Activated CD4-positive, alpha-beta T cell treated with anti-CD3 and anti-CD28 coated beads, Interleukin-2, amount 50 U/mL, for 1 hour (primary cell): ENCODE results near the gene SIRPA.

Experiments
- DNase-seq: peaks from one replicate; pipeline ENCODE4 v3.0.0-alpha.2; 2020

The SIRPA gene

DNA sequence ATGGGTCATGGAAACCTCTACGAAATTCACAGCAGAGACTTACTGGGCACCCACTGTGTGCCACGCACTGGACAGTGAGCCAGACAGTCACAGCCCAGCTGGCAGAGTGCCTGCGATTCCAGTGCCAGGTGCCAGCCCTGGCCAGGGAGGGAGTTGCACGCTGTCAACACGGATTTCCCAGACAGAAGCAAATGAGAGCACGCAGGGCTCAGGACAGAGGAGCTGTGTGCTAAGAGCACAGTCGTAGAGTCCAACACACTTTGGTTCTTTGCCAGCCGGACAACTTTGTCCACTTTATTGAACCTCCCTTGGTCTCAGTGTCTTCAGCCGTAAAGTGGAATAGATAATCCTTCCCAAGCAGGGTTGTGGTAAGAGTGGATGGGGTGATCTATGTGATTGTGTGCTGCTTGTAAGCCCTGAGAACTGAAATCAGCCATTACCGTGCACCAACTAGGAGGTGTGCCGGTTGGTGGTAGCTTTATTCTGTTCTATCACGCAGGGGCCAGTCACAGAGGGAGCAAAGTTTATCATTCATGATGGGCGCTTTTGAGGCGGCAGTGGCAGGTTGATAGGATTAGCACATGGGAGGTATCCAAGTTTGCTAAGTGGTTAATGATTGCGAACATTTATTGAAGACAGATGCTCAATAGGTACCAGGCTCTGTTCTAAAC lies 40.6 kb downstream of the SIRPA start:
- no peak for DNase-seq

DNA sequence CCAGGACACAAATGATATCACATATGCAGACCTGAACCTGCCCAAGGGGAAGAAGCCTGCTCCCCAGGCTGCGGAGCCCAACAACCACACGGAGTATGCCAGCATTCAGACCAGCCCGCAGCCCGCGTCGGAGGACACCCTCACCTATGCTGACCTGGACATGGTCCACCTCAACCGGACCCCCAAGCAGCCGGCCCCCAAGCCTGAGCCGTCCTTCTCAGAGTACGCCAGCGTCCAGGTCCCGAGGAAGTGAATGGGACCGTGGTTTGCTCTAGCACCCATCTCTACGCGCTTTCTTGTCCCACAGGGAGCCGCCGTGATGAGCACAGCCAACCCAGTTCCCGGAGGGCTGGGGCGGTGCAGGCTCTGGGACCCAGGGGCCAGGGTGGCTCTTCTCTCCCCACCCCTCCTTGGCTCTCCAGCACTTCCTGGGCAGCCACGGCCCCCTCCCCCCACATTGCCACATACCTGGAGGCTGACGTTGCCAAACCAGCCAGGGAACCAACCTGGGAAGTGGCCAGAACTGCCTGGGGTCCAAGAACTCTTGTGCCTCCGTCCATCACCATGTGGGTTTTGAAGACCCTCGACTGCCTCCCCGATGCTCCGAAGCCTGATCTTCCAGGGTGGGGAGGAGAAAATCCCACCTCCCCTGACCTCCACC lies 42.2 kb downstream of the SIRPA start:
- no peak for DNase-seq

DNA sequence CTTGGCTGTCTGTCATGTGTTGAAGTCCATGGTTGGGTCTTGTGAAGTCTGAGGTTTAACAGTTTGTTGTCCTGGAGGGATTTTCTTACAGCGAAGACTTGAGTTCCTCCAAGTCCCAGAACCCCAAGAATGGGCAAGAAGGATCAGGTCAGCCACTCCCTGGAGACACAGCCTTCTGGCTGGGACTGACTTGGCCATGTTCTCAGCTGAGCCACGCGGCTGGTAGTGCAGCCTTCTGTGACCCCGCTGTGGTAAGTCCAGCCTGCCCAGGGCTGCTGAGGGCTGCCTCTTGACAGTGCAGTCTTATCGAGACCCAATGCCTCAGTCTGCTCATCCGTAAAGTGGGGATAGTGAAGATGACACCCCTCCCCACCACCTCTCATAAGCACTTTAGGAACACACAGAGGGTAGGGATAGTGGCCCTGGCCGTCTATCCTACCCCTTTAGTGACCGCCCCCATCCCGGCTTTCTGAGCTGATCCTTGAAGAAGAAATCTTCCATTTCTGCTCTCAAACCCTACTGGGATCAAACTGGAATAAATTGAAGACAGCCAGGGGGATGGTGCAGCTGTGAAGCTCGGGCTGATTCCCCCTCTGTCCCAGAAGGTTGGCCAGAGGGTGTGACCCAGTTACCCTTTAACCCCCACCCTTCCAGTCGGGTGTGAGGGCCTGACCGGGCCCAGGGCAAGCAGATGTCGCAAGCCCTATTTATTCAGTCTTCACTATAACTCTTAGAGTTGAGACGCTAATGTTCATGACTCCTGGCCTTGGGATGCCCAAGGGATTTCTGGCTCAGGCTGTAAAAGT lies 43.5 kb downstream of the SIRPA start:
- no peak for DNase-seq

DNA sequence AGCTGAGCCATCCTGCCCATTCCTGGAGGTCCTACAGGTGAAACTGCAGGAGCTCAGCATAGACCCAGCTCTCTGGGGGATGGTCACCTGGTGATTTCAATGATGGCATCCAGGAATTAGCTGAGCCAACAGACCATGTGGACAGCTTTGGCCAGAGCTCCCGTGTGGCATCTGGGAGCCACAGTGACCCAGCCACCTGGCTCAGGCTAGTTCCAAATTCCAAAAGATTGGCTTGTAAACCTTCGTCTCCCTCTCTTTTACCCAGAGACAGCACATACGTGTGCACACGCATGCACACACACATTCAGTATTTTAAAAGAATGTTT lies 44.0 kb downstream of the SIRPA start:
- DNase-seq, result no peak

DNA sequence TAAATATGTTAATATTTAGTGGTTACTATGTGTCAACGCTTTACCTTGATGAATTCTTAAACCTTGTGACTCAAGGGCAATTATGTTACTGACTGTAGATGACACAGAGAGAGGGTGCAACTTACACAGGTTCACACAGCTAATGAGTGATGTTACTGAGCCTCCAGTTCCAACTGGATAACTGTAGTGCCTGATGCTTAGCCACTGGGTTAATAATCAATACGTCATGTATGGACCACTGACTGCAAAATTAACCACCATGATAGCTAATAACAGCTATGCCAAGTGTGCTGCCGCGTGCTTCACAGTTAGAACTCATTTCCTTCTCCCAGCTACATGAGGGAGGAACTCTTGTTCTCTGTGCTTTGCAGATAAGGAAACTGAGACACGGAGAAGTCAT lies 45.4 kb downstream of the SIRPA start:
- no peak for DNase-seq

DNA sequence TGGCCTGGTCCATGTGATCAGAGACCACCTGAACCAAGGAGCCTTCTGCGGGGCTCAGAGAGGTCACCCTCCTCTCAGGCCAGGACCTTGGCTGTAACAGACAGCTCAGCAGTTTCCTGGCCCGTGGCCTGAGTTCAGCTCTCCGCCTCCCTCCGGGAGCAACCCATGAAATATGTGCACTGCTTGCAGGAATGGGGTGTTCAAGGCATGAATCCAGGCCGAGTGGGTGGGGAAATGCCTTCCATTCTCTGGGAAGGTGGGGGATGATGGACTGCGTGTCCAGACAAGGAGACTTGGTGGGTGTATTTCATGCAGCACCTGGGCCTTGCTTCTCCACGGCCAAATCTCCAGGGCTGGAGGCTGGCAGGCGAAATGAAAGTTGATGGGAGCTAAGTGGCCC lies 46.0 kb downstream of the SIRPA start:
- no peak for DNase-seq

DNA sequence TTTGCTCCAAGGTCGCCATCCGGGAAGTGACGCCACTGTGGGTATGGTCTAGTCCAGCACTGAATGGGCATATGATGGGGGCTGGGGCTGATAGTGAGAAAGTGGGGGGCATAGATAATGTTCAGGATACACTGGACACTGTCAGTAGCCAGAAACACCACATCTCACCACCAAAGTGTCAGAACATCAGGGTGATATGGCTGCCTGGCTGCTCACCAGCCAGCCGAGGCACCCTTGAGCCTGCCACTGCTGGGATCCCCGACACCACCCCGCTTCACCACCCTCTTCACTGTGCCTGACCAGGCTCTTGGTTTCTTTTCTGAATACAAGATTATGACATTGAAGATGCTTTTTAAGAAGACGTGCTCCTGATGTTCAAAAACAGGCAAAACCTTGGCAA lies 46.9 kb downstream of the SIRPA start:
- no peak for DNase-seq

DNA sequence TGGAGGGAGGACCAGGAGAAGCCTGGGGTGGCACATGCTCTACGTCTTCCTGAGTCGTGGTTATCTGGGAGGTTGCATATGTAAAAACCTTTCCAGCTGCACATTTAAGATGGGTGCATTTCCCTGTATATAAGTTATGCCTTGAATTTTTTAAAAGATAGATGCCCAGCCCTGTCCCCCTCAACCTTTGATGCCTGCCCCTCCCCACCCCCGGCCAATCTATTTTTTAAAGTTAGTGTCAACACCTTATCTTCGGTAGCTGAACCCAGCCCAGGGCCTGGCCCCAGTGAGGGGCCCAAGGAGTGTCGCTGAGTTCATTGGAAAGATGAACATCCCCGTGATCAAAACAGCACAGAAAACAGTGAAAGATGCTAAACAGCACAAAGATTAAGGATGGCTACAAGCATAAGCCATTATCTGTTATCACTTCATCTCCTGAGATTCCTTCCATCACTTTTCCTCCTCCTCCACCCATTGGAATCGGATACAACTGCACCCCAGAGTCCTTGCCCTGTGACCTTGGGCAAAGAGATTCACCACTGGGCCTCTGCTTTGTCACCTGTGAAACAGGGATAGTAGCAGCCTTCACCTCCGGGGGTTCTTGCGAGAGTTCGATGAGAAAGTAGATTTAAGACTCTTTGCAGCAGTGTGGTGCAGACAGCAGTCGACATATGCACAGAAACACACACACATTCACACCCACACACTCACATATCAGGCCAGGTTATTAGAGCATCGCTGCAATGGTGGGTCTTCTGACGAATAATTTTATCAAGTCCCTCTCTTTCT lies 47.5 kb downstream of the SIRPA start:
- no peak for DNase-seq

DNA sequence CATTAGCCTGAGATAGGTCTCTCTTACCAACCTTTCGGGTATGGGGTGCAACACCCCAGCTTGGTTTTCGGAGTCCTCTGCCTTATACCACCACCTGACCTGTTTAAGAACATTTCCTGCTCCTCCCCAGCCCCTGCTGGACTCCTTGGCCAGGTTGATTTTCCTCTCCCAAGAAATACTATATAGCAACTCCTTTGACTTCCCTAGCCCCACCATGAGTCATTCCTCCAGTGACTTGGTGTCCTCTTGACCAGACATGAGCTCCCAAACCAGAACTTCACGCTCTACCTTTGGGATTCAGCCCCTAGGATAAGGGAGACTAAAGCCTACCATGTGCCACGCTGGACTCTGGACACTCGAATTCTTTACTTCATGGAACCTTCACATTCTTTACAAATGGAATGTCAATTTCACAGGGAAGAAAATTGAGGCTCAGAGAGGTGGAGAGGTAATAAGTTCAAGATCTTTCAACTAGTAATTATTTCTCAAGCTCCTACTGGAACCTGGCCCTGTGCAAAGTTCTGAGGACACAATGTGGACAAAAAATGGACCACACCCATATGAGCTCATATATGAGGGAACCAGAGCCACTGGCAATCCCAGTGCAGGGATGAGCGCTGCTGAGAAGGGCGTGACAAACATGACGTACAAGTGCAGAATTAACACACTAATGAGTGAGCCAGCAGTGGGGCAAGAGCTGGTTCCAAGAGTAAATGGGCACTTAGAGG lies 48.2 kb downstream of the SIRPA start:
- DNase-seq, result no peak

DNA sequence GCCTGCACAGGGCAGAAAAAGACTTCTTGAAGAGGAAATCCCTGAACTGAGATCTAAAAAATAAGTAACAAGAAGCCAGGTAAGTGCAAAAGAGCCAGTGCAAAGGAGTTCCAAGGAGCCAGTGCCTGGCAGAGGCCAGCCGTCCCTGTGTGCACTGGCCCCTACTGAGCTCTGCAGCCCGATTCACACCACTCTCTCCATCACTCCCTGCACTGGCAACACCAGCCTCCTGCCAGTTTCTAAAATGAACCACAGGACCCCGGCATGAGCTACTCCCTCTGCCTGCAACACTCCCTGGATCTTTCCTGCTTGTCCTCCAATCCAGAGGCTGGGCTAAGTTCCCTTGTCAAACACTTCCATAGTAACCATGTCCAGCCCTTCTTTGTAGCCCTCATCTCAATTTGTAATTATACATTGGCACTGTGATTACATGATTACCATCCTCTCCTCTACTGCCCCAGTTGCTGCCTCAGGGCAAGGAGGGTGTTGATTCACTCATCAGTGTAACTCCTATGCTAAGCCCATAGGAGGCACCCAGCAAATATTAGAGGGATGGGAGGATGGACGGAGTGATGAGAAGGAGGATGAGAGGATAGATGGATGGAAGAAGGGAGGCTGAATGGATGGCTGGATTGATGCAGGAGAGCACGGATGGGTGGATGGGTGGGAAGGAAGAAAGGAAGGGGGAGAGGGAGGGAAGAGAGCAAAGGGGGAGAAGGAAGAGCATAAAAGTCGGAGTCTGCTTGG lies 49.3 kb downstream of the SIRPA start:
- DNase-seq, result no peak

DNA sequence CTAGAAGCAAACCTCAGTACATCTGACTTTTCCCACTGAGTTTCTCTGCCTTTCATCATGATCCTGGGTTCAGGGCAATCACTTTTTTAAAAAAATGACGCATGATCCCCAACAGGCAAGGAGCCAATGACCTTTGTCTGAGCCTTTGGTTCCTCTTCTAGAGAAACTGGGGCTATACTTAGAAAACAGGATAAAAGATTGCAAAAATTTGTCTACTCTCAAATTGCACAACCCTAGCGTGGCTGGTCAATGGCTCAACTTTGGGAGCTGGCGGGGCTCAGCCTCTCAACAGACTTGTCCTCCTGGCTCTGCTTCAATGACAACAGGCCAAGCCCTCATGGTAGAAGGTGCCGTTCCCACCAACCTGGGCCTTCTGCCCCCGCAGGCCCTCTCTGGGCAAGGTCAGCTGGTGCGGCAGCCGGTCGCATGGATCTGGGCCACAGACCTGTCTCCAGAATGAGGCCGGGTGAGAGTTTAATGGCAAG lies 50.0 kb downstream of the SIRPA start:
- DNase-seq, result no peak

DNA sequence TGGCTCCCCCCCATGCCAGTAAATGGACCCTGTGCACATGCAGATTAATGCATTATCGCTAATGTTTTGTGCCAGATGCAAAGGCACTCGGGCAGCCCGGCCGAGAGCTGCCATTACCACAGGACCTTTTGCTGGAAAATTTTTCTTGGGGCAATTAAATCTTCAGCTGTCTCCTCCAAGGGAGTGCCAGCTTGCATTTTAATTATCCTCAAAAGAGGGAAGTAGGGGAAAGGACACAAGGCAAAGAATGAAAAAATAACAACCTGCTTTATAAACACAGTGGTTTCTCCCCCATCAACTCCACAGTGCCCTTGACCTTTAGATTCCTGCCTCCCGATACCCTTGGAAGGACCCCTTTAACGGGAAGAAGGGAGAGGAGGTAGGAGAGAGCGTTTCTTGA lies 50.5 kb downstream of the SIRPA start:
- no peak for DNase-seq

DNA sequence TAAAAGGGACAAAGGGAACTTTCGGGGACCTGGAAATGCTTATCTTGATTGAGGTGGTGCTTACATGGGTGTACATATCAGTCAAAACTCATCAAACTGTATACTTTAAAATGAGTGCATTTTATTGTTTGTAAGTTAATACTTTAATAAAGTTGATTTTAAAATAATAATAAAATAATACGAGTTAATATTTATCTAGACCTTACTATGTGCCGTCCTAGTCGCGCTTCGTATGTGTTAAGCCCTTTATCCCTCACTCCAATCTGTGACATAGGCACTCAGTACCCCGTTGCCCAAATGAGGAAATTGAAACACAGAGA lies 51.2 kb downstream of the SIRPA start:
- no peak for DNase-seq

DNA sequence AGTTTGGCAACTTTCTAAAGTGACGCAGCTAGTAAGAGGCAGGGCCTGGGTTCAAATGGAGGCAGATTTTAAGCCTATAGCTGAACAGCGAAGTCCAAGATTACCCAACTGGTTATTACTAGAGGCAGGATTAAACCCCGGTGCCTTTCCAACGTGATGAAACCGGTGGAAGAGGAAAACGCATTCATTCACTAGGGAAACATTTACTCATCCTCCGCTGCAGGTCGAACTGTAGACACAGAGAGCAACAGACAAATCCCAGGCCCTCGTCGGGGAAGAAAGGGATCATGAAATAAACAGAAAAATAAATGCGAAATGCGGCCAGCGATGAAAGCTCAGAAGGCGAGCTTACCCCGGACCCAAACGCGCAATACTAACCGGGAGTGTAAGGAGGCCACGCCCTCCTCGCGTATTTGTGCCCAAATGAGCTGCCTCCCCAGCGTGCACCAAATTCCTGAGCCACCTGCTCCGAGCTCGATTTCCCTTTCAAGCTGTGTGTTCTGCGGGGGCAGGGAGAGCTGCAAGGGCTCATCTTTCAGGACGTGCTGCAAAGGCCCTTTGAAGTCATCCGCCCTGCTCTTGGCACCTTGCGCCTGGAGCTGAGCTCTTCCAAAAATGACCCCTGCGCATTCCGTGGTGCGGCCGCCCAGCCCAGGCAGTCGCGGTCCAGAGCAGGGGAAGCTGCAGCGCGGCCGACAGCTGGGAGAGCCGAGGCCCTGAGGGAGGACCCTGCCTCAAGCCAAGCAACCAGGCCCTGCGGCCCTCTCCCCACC lies 51.7 kb downstream of the SIRPA start:
- no peak for DNase-seq

DNA sequence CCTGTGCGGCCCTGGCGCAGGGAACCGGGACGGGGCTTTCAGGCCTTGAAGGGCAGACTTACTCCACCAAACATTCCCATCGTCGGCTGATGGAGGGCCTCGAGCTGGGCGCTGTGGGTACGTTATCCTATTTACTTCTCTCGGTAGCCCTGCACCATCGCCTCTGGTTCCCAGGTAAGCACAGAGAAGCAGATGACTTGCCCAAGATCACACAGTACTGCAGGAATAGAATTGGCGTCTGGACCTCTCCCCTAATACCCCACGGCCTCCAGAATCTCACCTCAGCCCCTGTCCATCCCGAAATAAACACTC lies 52.3 kb downstream of the SIRPA start:
- DNase-seq, result no peak

DNA sequence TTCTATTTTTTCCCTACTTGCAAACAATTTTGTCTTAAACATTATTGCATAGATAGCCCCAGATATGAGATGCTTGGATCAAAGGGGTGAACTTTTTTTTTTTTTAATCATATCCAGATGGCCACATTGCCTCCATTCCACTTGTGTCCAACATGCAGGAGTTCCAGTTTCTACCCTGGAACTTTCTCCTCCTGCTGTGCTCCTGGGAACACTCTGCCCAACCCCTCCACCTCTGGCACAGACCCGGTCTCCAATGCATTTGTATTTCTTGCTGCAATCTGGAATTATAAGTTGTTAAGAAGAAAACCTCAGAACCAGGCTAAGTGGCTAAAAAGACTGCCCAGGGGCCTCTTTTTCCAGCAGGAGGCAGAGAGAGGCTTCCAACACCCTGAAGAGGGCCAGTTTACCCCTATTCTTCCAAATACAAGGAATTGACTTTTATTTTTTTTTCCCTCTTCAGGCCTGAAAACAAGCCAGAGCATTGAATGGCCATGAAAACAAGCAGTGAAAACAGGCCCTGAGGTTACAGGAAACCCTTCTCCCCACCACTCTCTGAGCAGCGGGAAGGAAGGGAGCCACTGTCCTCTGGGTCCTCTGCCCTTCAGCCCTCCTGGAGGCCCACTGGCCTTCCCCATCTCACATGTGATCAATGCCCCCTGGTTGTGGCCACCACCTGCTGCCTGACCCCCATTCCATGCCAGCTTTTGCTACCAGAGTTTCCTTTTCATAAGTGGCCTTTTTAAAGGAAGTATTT lies 54.3 kb downstream of the SIRPA start:
- no peak for DNase-seq

DNA sequence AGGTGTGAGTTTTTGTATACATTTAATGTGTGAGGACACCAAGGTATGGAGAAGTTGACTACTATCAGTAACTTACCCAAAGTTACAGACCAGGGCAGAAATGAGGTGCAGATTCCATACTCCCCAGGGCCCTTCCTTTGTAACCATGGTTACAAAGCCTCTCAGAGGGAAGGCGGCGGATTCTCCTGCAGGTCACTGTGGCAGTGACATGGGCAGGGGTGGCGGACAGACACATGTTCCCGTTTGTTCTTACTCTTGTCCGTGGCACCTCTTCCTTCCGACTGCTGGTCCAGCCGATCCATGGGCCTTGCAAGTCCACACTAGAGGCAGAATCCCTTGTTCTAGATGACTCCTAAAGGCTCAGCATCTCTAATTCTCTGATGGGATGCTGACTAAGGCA lies 55.6 kb downstream of the SIRPA start:
- no peak for DNase-seq

DNA sequence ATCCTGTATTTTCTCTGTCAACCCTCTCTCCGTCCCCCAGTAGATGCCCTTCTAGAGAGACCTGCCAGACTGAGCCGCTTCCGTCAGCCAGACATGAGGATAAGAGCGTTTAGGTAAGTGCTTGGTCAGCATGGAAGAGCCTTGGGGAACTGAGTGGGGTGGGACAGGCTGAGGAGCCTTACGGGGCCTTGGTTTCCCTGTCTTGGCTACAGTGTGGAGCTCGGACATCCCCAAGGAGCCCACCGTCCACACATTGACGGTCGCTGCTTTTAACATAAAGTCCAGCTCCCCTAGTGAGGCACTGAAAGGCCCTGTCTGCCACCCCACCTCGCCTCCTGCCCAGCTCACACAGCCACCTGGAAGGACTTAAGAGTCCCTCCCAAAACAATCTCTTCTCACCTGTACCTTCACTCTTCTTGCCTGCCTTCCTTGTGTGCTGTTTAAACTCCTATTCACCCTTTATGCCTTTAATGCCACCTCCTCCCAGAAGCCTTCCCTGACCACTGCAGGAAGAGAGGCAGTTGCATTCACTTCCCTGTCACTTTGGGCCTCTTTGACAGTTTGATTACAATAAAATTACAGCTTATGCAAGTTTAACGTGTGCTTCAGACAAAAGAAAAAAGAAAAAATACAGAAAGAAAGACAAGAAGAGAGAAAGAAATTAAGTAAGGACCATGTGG lies 56.4 kb downstream of the SIRPA start:
- no peak for DNase-seq

DNA sequence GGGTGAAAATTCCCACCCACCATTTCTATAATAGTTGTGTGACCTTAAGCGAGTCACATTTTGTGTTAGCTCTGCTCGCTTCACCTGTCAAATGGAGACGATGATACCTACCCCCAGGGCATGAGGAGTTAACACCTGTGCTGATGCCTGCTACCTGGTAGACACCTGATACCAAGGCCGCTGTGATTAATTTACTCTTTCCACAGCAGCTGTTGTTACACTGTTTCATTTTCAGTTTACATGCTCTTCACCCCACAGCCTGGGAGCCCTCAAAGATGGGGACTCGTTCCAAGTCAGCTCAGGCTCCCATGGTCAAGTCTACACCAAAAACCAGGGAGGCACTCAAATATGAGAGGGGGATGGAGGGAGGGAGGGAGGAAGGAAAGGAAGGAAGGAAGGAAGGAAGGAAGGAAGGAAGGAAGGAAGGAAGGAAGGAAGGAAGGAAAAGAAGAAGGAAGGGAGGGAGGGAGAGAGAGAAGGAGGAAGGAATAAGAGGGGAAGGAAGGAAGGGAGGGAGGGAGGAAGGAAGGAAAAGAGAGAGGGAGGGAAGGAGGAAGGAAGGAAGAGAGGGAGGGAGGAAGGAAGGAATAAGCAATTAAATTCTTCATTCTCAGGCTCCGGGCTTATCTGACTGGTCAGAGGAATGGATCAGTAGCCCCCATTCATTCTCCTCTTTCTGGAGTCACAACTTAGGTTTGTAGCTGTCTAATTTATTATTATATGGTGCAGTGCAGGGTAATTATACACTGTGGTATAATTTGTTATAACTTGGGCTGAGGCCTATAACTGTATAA lies 57.7 kb downstream of the SIRPA start:
- no peak for DNase-seq
